Fibroblast of skin of scalp (primary cell): Measurements from ENCODE around the gene GAL3ST3.
"Not testable (repeated sequence)": the region's sequence is repeated elsewhere in the genome, so short reads cannot be mapped to it uniquely, and the experiment has no call there.

Experiments used
- DNase-seq: peaks from one replicate; pipeline ENCODE4 v3.0.0-alpha.2; 2013

The GAL3ST3 gene

DNA sequence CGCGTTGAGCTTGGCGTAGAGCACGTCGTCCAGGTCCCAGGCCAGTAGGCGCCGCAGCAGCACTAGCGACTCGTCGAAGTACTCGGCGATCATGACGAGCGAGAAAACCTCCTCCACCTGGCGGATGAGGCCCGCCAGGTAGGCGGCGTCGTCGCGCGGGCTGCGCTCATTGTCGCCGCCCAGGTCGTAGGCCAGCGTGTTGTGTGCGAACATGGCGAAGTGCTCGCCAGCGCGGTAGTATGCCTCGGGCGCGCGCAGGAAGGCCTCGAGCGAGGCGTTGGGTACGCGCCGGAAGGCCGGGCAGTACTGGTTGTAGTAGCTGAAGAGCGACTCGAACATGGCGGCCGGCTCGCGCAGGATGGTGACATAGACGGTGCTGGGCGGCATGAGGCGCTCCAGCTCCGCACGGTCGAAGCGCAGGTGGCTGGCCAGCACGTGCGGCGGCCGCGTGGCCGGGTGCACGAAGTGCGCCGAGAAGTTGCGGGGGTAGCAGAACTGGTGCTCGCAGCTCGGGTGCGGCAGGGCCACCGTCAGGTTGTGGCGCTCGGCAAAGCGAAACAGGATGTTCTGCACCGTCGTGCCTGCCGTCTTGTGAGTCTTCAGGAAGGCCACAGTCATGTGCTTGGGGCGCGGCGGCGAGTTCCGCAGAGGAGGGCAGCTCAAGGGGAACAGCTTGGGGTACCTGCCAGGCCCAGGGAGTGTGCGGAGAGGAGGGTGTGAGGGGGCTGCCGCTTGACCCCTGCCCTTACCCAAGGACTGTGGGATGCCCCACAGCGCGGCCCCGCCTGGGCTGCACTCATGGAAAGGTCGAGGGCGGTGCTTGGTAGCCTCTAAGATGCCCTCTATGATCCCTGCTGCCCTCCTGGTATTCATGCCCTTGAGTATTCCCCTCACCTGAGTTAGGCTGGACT, 5.7 kb downstream of the GAL3ST3 start:
- no peak for DNase-seq

DNA sequence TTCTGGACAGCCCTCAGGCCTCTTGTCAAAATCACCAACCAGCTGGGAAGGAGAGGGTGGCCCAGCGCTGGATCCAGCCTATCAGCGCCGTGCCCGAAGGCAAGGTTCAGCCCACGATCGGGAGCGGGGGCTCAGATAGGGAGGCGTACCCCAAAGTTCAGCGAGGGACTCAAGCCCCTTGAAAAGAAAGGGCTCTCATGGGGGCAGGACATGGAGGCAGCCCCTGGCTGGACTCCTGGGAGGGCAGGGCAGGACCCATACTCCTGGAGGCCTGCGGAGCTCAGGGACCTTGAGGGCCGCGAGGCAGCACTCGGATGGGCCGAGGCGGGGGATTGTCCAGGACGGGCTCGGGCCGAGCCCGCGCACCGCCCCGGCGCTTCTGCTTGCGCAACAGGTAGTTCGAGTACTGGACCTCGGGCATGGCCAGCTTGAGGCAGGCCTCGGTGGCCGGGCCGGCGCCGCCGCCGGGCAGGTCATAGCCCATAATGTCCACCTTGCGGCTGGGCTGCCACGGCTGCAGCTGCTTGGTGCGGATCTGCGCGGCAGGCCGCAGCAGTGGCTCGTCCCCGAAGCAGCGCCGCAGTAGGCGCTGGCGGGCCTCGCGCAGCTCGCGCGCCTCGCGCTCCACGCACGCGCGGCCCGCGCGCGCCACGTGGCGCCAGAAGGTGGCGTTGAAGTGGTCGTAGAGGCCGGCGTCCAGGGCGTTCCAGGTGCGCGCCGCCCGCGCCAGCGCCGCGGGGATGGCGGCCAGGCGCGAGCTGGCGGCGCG, 6.5 kb downstream of the GAL3ST3 start:
- no peak for DNase-seq

DNA sequence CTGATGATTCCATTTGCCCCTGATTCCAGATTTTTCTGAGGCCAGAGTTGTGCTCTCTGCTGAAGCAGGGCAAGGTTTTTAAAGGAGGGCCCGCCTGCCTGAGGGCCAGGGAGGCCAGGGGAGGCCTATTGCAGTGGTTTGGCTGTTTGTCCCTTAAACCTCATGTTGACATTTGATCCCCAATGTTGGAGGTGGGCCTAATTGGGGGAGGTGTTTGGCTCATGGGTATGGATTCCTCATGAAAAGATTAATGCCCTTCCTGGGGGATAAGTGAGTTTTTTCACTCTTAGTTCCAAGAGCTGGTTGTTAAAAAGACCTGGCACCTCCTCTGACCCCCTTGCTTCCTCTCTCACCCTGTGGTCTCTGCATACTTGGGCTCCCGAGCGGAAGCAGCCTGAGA, 9.2 kb downstream of the GAL3ST3 start:
- no peak for DNase-seq

DNA sequence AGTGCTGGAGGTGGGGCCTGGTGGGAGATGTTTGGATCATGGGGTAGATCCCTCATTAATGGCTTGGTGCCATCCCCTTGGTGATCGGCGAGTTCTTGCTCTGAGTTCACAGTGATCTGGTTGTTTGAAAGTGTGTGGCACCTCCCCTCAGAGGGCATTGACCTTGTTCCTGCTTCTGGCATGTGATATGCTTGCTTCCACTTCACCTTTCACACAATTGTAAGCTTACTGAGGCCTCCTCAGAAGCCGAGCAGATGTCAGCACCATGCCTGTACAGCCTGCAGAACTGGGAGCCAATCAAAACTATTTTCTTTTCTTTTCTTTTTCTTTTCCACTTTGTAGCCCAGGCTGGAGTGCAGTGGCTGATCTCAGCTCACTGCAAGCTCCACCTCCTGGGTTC, 11.6 kb downstream of the GAL3ST3 start:
- no peak for DNase-seq

DNA sequence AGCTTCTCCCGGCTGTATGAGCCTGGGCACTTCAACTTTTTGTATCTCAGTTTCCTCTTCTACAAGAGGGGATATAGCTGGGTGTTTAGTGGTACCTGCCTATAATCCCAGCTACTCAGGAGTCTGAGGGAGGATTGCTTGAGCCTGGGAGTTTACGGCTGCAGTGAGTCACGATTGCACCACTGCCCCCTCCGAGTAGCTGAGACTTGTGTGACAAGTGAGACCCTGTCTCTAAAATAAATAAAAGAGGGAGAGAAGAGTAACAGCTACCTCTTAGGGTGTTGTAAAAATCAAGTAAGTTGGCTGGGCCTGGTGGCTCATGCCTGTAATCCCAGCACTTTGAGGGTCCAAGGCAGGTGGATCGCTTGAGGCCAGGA, 12.6 kb downstream of the GAL3ST3 start:
- no peak for DNase-seq

DNA sequence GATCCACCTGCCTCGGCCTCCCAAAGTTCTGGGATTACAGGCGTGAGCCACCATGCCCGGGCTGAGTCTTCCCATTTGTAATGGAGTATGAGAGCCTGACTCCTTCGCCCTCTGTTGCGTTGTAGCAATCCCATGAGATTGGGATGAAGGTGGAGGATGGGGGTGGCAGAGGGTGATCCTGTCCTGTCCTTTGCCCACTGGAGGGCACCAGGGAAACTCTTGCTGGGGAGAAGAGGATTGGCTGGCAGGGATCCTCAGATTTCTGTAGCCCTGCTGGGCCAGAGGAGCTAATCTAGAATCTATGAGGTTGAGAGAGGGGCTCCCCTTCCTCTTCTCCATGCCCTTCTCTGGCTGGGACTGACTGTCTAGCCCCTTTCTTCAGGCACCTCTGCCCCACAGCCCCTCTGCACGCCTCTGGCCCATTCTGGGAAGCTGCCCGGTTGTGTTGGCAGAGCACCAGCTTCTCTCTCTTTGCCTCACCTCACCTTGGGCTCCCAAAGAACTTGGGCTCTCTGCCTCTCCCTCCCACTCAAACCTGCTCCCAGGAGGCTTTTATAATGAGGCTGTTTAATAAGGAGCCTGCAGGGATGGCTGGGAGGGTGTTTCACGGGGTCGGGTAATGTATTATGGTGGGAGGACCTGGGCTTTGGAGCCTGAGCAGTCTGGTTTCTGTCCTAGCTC, 13.2 kb downstream of the GAL3ST3 start:
- DNase-seq: no peak

DNA sequence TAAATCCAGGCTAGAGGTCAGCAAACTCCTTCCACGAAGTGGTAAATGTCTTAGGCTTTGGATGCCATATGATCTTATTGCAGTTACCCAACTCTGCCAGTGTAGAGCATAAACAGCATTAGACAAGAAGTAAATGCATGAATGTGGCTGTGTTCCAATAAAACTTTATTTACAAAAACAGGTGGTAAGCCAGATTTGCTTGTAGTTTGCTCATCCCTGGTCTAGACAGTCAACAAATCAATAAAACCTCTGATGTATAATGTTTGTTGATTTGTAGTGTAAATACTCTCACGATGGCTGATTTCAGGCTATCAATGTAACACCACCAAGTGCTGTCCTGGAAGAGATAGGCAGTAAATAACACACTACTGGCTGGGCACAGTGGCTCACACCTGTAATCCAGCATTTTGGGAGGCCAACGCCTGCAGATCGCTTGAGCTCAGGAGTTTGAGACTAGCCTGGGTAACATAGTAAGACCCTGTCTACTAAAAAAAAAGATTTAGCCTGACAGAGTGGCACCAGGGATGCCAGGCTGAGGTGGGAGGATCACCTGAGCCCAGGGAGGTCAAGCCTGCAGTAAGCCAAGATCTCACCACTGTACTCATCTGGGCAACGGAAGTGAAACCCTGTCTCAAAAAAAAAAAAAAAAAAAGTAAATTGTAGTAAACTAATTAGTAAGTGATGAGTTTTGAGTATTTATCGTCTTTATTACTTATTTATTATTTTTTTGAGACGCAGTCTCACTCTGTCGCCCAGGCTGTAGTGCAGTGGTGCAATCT, 15.8 kb downstream of the GAL3ST3 start:
- DNase-seq: no peak

DNA sequence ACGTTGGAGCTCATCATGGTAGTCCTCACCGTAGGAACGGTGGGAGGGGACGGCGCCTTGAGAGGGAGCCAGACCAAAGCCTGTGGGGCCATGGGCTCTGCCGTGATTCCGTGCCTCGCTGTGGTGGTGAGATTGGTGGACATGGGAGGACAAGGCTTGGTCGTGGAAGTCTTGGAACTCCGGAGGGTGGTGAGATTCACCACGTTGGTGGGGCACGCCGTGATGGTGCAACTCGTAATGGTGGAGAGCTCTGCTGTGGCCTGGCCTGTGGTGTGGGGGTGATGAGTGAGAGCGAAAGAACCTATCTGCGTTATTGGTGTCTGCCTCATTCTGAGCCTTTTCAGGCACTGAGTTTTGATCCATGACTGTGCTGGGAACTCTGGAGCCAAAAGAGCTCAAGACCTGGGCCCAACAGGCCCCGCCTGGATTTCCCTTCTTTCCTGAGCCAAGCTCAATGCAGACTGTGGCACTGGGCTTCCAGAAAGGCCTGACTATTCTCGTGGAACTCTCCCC, 22.9 kb downstream of the GAL3ST3 start, which contains the start of gene CATSPER1:
CATSPER1 (minus strand) TSS at position 463 of the 513 bp plus-strand sequence; CDS start at position 363, 100 bp downstream.
- DNase-seq: no peak

DNA sequence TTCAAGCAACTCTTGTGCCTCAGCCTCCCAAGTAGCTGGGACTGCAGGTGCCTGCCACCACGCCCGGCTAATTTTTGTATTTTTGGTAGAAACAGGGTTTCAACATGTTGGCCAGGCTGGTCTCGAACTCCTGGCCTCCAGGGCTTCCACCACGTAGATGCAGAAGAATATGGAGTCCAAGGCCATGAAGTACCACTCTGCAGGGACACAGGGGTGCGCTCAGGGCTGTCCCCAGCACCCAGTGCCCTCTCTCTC, 25.8 kb downstream of the GAL3ST3 start:
- not testable (repeated sequence) for DNase-seq

DNA sequence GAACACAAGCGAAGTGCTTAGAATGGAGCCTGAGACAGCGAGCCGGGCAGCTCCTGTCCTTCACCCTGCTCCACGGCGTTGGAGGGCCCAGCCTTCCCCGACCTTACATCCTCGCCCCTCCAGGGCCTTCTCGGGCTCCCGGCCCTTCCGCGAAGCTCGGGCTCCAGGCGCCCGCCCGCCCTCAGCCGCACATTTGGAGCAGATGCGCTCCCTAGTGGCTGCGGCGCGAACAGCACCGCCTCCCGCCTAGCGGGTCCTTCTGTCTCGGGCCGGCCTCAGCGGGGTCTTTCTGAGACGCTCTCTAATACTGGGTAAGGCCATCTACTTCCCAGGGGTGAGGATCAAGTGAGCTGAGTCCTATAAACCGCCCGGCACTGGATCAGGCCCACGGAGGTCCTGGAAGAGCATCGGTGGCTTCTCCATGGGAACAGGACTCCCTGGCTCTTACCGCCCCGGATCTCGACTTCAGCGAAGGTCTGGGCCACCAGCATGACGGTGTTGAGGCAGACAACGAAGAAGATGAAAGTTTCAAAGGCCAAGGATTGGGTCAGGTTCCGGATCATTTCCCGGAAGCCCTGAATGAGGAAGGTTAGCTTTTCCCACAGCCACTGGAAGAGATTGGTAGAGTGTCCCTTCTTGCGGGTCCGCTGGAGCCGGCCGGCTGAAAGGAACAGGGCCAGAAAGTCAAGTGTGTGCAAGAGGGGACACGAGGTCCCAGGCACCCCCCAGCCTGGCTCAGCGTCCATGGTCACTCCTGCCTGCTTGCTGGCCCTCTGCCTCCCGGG, 26.4 kb downstream of the GAL3ST3 start:
- DNase-seq: peak; percentile 63

DNA sequence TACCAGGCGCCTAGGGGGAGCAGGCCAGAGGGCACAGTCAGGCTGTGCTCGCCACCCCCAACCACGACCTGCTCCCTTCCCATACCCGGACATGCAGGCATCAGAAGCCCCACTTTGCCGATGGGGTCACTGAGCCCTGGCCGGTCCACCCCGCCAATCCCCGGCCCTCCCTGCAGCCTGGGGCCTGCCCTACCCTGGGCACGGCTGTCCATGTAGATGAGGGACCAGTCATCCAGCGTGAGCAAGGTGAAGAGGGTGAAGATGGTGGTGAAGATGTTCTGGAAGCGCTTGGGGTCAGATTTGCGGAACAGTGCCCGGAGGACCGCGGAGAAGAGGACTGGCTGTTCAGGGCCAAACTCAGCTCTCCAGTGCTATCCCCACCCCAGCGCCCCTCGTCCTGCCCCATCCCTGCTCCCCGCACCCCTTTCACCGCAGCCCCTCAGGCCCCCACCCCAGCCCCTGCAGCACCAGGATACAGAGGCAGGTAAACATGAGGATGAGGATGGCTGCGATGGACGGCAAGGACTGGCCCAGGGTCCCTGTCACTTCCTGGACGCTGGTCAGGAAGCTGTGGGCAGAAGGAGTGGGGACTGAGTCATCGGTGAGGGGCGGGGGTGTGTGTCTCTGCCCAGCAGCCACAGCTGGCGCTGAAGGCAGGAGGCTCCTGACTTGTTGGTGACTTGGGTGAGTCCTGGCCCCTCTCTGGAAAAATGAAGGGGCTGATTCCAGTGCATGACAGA, 28.2 kb downstream of the GAL3ST3 start:
- DNase-seq: peak; percentile 73

DNA sequence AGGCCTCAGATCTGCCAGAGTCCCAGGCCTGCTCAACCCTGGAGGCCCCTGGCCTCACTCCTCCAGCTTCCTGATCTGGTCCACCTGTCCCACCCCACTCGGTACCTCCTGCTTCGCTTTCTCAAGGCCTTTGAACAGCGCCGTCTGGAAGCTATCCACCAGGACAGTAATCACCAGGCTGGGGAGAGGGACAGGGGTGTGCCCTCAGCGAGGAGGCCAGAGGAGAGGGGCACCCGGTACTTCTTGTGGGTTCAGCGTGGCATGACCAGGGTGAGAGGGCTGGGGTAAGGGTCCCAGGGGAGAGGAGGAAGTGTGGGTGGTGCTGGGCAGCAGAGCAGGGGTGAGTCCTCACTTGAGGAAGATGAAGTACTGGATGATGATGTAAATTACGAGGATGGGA, 28.7 kb downstream of the GAL3ST3 start:
- no peak for DNase-seq

DNA sequence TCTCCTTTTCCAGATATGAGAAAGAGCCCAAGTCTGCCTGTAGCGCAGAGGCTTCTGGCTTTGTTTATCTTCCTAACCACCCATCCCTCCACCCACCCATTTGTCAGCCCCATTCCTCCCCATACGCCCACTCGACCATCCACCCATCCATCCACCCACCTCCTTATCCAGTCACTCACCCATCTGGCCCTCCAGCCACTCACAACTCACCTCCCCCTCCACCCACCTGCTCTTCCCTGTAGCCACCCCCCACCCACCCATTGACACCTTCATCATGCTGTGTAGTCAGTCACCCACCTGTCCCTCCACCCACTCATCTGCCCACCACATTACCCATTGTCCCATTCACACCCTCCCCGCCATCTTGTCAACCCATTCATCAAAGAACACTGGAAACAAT, 31.6 kb downstream of the GAL3ST3 start:
- DNase-seq: no peak

DNA sequence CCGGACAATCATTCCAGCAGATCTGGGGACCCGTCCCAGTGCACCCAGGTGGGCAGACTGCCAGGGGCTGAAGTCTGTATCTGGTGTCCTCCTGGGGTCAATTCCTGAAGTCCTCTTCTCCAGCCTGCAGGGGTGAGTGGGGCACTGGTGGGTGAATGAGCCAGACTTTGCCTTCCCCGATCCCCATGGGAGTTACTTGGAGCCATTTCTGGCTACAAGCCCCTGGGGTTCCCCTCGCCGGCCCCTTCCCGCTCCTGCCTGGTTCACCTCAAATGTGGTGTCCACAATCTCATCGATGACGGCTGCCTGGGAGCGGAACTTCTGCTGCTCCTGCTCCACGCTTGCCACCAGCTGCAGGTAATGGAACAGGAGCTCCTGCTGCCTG, 32.2 kb downstream of the GAL3ST3 start:
- no peak for DNase-seq

DNA sequence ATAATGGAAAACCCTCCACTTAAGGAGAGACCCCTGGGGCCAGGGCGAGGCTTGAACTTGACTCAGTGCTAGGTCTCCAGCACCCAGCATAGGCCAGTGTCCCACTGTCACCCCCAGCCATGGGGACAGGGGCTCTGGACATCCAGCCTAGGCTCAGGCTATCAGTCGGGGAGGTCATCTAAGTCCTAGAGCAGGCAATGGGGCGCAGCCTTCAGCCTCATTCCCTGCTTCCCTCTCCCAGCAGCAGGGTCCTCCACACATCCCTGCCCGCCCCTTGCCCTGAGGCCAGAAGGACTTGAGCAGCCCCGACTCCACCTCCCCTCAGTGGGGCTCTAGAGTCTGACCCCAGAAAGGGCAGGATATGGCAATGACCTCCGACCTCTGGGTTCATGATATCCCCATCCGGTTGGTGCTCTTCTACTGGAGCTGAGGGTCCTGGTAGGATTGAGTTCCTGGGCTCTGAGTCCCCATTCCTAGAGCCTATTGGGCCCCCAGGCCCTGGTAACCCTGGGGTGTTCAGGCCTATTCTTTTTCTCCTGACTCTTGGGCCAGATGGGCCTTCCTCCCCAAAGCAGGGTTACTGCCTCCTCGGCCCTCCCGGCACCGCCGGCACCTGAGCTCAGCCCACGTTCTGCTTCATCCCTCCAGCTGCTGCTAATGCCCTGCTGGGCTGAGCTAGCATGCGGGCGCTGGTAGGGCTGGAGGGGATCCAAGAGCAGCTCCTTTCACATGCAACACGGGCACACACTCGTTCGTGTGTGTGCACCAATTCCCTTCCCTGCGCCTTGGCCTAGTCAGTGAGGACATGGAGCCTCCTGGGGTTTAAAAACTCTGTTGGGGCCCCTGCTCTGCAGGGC, 32.8 kb downstream of the GAL3ST3 start:
- peak; percentile 23 for DNase-seq

DNA sequence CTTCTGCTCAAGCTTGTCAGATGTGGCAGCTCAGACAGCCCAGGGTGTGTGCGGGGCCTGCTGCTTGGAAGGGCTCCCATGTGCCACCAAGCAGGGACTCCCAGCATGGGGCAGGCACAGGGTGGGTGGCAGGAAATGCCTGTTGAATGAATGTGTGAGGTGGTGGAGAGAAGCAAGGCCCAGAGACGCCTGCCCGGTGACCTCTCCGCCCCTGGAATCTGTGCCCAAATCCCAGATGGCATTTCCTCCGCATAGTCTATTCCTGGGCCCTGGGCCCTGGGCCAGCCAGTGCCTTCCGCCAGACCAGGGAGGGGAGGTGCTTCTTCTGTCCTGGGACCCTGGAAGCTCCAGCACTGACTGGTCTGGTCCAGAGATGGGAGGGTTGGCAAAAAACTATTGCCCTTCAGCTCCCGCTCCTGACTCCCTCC, 33.5 kb downstream of the GAL3ST3 start:
- peak; percentile 81 for DNase-seq

DNA sequence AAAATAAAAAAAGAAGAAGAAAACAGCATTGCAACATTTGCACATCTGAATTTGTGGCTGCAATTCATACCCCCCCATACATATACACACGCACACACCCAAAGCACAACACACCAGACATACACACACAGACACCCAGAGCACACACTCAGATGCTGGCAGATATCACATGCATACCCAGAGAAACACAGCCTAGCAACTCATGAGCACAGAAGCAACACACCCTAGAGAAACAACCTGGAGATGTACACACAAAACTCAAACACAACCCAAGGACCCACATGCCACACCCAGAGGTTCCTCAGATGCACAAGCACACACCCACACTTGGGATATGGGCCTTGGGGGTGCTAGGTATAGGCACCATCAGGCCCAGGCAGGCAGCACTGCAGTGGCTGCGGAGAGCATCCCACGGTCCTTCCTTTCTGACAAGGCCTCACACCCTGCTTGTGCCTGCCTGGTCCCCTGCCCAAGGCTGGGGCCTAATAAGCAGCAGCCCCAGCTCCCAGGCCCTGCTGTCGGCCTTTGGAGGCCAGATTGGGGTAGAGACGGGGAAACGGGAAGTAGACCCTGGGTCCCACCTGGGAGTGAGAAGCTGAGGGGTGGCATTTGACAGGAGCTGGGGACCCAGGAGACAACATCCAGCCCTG, 34.0 kb downstream of the GAL3ST3 start:
- no peak for DNase-seq

DNA sequence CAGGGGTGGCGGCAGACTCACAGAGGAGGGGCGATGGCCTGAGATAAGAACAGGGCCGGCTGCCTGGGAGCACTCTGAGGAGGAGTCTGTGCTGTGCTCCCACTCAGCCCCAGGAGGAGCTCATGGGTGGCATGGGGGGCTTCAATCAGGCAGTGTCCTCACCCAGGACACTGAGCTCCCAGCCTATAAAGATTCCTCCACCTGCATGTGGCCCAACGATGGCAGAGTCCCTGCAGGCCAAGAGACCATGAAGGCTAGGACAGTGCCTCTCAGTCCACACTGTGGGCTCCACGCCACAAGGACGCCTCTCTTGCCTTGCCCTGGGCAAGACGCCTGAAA, 35.2 kb downstream of the GAL3ST3 start:
- no peak for DNase-seq
